ENCODE measurements around the gene FGD6. TPM values are rescaled to one million over a fixed set of nuclear protein-coding genes. Genes with fewer than 3 reads are reported as not detected.

FGD6 gene
- total and polyA plus RNA-seq, 2 donors (not counting 1 experiment from before 2014, with no cell fraction given) = 1.2 to 8.4 TPM

DNA sequence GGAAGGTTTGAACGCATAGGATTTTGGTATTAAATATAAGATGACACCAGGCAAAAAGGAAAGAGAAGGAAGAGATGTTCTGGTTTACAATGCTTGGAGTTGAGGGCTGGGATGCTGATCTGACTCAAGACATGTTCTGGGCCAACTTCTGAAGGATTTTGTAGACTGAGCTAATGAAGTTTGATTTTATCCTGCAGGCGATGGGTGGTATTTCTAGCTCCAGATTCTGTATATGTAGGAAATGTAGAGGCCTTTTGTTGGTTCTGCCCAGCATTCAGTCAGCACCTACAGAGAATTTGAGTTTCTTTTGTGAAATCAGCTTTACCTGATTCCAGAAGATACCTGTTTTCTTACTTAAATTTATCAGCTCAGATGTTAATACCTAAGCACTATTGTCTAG, 48.5 kb upstream of the FGD6 start:
- no peak for TF ChIP-seq EZH2 (IDR thresholded peaks at IDR 0.05; ENCODE audit: borderline replicate concordance, insufficient read depth, low read depth, low read length, poor library complexity, severe bottlenecking)
- no peak for TF ChIP-seq CTCF (IDR thresholded peaks at IDR 0.05)
- Histone ChIP-seq H3K4me1 (ENCODE audit: control insufficient read depth in 2 of 2, insufficient read depth in 2 of 2, low read length in 2 of 2) (no peaks in the 10 kb centered on the region), H3K9ac (ENCODE audit: low read length) (no peak overlapping the region), H3K9me3 (ENCODE audit: control extremely low read depth in 1 of 3, control insufficient read depth in 2 of 3, insufficient read depth in 1 of 3, low read length in 2 of 3) (no peaks in the 10 kb centered on the region), H3K27ac (ENCODE audit: low read length in 2 of 2) (no peak overlapping the region), H3K4me3 (ENCODE audit: control extremely low read depth in 1 of 5, extremely low read depth in 1 of 5, insufficient read depth in 1 of 5, low read depth in 2 of 5, low read length in 4 of 5) (no peak overlapping the region), H3K36me3 (replicated peaks in 1 of 2; ENCODE audit: control extremely low read depth in 1 of 2, control insufficient read depth in 1 of 2, extremely low read depth in 1 of 2, insufficient read depth in 2 of 2, low read length in 1 of 2) (peaks cover 13 to 62% of the 10 kb centered on the region in 2 experiments), H3K27me3 (replicated peaks in 1 of 4; ENCODE audit: control extremely low read depth in 1 of 4, control insufficient read depth in 3 of 4, insufficient read depth in 4 of 4, low read length in 3 of 4) (no peaks in the 10 kb centered on the region), H3K4me2 (replicated peaks; ENCODE audit: low read depth, low read length, poor library complexity, severe bottlenecking) (no peak overlapping the region), H4K20me1 (ENCODE audit: control insufficient read depth, insufficient read depth, low read length, poor library complexity, severe bottlenecking) (no peaks in the 10 kb centered on the region), H3K79me2 (ENCODE audit: control insufficient read depth, insufficient read depth, low read length) (no peaks in the 10 kb centered on the region), H2AFZ (ENCODE audit: insufficient read depth, low read depth, low read length, poor library complexity, severe bottlenecking) (no peak overlapping the region)
- no peak for DNase-seq
- no peak overlapping the region for H3K4me3 Mint-ChIP-seq
- WGBS (ENCODE audit: insufficient coverage) = no CpG with 5 or more reads among the region's 2 CpGs
- no peaks in the 10 kb centered on the region for H3K27me3 Mint-ChIP-seq
- ATAC-seq (ENCODE audit: low read depth) = no peak
- CTCF ChIA-PET = no interaction called here
- intact Hi-C loops (cut with micrococcal nuclease) = no loop called here
- no peaks in the 10 kb centered on the region for H3K9me3 Mint-ChIP-seq (ENCODE audit: insufficient read depth)
- POLR2A ChIA-PET = no interaction called here
- no peak overlapping the region for H3K27ac Mint-ChIP-seq
- H3K4me1 Mint-ChIP-seq = no peaks in the 10 kb centered on the region

- H3K36me3 ChIP-seq (replicated peaks in 1 of 2; ENCODE audit: control extremely low read depth in 1 of 2, control insufficient read depth in 1 of 2, extremely low read depth in 1 of 2, insufficient read depth in 2 of 2, low read length in 1 of 2) = peaks cover 12 to 58% of the 10 kb centered on the region in 2 experiments
- H3K4me1 ChIP-seq (ENCODE audit: control insufficient read depth in 2 of 2, insufficient read depth in 2 of 2, low read length in 2 of 2) = no peaks in the 10 kb centered on the region
- WGBS (ENCODE audit: insufficient coverage) = no CpG with 5 or more reads among the region's 3 CpGs
- no peak overlapping the region for H3K4me2 ChIP-seq (replicated peaks; ENCODE audit: low read depth, low read length, poor library complexity, severe bottlenecking)
- H3K9me3 ChIP-seq (ENCODE audit: control extremely low read depth in 1 of 3, control insufficient read depth in 2 of 3, insufficient read depth in 1 of 3, low read length in 2 of 3) = no peaks in the 10 kb centered on the region
- ChIA-PET POLR2A (no interaction called here), CTCF (interaction anchor here (1.1 kb wide), 1 partner anchor 272 kb away, joined by 4 read pairs; no protein-coding TSS in a partner anchor)
- no peak overlapping the region for H3K27ac Mint-ChIP-seq
- no peak overlapping the region for H3K4me3 Mint-ChIP-seq
- no peaks in the 10 kb centered on the region for H3K79me2 ChIP-seq (ENCODE audit: control insufficient read depth, insufficient read depth, low read length)
- H3K27me3 Mint-ChIP-seq = no peaks in the 10 kb centered on the region
- H3K9me3 Mint-ChIP-seq (ENCODE audit: insufficient read depth) = no peaks in the 10 kb centered on the region
- no peaks in the 10 kb centered on the region for H3K4me1 Mint-ChIP-seq
- no peak overlapping the region for H3K27ac ChIP-seq (ENCODE audit: low read length in 2 of 2)
- no peaks in the 10 kb centered on the region for H3K27me3 ChIP-seq (replicated peaks in 1 of 4; ENCODE audit: control extremely low read depth in 1 of 4, control insufficient read depth in 3 of 4, insufficient read depth in 4 of 4, low read length in 3 of 4)
- TF ChIP-seq CTCF (IDR thresholded peaks at IDR 0.05) = no peak
- no peak for TF ChIP-seq EZH2 (IDR thresholded peaks at IDR 0.05; ENCODE audit: borderline replicate concordance, insufficient read depth, low read depth, low read length, poor library complexity, severe bottlenecking)
- H3K4me3 ChIP-seq (ENCODE audit: control extremely low read depth in 1 of 5, extremely low read depth in 1 of 5, insufficient read depth in 1 of 5, low read depth in 2 of 5, low read length in 4 of 5) = no peak overlapping the region
- ATAC-seq (ENCODE audit: low read depth) (no peak), DNase-seq (no peak)
- no peak overlapping the region for H2AFZ ChIP-seq (ENCODE audit: insufficient read depth, low read depth, low read length, poor library complexity, severe bottlenecking)
- intact Hi-C loops (cut with micrococcal nuclease) = no loop called here
- no peaks in the 10 kb centered on the region for H4K20me1 ChIP-seq (ENCODE audit: control insufficient read depth, insufficient read depth, low read length, poor library complexity, severe bottlenecking)
- H3K9ac ChIP-seq (ENCODE audit: low read length) = no peak overlapping the region
Observed at GRCh38 chr12:95262808-95263207, 45.5 kb upstream of the FGD6 start.
